HG03095 (cell line): ENCODE data around the gene KDM7A.
"Not testable (repeated sequence)": the region's sequence is repeated elsewhere in the genome, so short reads cannot be mapped to it uniquely, and the experiment has no call there.

ENCODE experiments used
- ATAC-seq: cut with Tn5 transposase; IDR thresholded peaks from one replicate; pipeline ENCODE4 v1.9.1; 2021; ENCODE audit warnings: moderate library complexity; ENCODE audit not compliant: unreplicated experiment

KDM7A gene

DNA sequence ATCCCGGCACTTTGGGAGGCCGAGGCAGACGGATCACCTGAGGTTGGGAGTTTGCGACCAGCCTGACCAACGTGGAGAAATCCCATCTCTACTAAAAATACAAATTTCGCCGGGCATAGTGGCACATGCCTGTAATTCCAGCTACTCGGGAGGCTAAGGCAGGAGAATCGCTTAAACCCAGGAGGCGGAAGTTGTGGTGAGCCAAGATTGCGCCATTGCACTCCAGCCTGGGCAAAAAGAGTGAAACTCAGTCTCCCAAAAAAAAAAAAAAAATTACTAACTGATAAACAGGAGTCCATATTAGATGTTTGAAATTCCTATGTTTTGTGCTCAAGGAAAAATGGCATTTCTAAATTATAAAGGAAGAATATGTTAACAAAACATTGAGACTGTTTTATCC, 14.7 kb downstream of the KDM7A start:
- not testable (repeated sequence) for ATAC-seq

DNA sequence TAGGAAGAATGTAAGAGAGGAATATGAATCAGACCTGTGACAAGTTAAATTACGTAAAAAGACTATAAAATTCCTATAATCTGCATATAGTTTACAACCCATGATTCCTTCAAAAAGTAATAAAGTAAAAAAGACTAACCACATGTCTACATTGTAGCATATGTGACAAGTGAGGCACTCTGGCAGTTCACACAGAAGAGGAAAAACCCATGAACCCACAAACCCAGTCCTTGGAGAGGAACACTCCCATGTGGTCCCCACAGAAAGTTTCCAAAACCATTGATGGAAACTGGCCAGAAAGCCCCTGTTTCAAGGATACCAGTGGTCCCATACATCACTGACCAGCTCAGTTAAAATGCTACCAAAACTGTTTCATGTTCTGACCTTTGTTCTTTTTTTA, 15.7 kb downstream of the KDM7A start:
- no peak for ATAC-seq

DNA sequence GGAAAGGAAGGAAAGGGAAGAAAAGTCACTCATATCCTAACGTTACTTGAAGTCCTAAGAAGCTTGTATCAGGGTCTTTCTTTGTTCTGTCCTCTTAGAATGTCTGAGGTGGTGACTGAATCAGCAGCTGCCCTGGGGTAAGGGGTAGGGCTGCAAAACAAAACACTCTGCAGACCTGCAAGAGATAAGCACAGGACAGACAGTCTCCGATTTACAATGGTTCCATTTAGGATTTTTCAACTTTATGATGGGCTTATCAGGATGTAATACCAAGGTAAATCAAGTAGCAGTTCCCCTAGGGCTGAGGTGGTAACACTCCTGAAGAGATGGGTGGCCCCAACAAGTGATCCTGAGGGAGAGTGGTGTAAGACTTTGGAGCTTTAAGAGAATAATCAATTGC, 16.5 kb downstream of the KDM7A start:
- ATAC-seq = no peak

DNA sequence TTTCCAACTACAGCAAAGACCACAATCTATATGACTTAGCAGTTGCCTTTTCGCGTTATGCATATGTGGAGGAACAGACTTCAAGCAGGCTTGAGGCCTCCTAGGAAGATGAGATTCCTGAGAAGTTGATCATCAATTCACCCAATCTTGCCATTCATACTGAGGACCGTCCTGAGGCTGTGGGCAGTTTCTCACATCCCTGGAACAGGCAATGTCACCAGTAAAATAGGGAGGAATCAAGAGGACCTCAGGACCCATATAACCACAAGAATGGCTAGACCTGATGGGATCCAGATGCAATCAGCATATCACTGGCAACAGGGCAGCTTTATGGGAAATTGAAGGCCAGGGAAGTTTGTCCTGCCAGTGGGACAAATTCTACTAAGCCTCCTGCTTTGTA, 17.3 kb downstream of the KDM7A start:
- ATAC-seq = no peak

DNA sequence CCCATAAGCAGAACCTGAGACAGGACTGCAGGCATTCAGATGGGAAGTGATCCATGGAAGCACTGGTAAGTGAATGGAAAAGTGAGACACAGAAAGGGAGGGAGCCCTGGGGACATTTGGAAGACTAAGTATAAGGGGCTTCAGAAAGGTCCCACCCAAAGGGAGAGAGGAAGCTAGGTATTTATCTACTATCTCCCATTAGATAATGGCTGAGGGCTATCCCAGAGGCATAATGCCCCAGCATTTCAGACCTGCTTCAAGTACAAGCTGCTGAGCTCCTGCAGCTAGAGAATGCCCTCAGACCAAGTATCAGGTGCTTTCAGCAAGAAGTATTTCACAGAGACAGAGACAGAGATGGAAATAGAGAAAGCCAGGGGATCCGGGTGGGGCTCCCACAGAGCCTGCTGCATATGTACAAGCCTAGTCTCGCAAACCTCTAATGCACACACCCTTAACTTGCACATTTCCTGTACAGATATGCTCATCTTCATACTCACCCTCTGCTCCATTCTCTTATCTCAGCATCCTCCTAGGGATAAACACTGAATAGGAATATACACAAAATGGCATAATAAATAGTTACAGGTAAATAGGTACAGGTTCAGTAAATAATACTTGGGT, 20.2 kb downstream of the KDM7A start:
- no peak for ATAC-seq

DNA sequence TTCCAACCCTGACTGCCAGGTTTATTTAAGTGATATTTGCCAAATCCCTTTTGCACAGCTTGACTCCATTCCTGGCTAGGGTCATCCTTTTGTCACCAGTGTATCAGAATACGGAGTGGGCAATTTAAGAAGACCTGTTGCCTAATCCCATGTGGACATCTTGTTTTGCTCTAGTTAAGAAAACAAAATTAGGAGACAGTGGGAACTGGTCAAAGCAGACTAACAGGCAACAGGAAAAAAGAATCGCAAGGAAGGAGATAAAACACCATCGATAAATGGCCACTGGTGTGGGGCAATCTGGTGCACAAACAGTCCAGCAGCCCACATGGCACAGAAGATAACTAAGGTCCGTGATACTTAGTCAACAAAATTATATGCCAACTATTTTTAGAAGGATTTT, 21.4 kb downstream of the KDM7A start:
- ATAC-seq = no peak

DNA sequence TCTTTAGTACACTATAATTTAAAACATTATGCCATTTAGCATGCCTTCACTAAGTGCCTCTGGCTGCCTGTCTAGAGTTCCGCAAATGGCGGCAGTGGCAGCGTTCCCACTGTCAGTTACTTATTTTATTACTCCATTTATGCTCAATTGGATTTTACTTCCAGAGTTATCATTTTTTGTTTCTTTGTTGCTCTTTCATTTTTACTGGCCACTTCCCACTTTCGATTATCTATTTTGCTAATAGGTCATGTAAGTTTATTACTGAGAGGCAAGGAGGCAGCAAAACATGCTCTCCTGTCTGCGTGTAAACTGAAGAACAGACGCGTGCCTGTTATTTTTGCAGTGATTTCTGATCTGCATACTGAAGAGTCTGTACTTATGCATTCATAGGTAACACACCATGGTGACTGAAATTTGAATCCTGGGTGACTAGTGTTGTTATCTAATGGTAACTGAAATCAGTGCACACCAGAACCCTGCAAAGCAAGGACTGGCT, 23.1 kb downstream of the KDM7A start:
- no peak for ATAC-seq

DNA sequence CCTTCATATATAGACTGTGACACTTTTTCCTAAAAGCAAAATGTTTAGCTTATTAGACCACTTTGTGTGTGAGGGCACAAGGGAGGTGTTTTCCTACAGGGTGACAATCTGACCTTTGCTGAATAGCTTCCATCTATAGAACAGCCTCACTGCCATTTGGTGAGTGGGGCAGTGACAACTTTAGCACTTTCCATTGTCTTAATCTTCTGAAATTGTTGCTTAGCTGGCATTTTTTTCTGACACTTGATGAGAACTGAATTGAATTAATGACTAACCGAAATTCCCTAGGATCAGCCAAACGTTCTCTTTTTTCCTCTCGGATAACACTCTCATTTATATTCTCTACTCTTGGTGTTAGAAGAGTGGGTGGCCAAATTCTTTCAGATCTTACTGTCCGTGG, 30.2 kb downstream of the KDM7A start:
- no peak for ATAC-seq

DNA sequence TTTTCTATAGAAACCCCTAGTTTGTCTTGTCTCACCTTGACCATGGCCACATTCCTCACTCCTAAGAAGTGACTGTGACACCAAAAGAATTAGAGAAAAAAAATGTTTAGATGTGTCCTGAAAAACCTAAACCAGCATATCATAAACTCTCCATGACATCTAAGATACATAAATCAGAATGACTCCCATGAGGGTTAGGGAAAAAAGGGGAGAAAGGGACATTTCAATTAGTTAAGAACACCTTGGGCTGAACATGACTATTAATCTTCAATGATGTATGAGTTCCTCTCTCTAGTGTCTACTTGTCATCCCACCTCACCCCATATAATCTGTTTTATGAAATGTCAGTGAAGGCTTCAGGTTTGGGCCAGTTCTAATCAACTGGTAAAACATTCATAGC, 31.1 kb downstream of the KDM7A start:
- no peak for ATAC-seq

DNA sequence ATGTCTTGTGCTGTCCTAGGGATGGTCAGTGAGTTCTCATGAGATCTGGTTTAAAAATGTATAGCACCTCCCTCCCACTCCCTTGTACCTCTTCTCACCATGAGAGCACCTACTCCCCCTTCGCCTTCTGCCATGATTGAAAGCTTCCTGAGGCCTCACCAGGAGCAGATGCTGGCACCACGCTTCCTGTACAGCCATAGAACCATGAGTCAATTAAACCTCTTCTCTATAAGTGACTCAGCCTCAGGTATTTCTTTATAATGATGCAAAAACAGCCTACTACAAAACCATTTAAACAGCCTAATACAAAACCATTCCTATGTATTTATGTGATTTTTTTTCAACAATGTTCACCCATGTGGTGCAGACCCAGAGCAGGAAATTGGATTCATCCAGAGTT, 32.0 kb downstream of the KDM7A start:
- no peak for ATAC-seq

DNA sequence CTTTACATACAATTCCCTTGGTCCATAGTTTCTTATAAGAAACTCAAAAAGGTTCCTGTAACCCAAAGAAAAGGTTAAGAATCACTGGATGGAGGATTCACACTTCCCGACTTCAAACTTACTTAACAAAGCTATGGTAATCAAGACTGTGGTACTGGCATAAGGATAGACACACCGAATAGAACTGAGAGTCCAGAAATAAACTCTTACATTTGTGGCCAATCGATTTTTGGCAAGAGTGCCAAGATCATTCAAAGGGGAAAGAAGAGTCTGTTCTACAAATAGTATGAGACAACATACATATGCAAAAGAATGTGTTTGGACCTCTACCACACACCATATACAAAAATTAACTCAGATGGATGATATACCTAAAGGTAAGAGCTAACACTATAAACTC, 32.8 kb downstream of the KDM7A start:
- no peak for ATAC-seq

DNA sequence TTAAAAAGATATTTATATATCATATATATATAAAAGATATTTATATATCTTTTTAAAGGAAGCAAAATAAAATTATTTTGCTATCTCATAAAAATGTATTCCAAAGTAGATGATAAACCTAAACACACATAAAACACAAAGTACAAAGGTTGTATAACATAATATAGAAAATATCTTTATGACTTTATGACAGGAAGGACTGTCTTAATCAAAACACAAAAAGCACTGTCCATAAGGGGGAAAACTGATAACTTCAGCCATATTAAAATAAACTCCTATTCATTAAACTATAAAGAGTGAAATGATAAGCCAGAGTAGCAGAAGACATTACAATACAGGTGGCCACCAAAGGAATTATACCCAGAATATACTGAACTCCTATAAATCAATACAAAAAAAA, 34.8 kb downstream of the KDM7A start:
- ATAC-seq = no peak

DNA sequence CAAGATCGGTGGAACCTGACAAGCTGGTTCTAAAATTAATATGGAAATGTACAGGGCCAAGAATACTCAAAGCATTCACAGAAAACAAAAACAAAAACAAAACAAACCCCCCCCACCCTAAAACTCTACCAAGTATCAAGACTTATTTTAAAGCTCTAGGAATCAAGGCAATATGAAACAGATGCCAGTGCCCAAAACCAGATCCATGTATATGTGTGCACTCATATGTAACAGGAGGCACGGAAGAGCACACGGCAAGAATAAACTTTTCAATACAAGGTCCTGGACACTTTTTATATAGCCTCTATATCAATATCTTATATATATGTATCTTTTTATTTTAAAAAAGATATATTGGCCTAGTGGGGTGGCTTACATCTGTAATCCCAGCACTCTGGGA, 35.5 kb downstream of the KDM7A start:
- ATAC-seq = no peak

DNA sequence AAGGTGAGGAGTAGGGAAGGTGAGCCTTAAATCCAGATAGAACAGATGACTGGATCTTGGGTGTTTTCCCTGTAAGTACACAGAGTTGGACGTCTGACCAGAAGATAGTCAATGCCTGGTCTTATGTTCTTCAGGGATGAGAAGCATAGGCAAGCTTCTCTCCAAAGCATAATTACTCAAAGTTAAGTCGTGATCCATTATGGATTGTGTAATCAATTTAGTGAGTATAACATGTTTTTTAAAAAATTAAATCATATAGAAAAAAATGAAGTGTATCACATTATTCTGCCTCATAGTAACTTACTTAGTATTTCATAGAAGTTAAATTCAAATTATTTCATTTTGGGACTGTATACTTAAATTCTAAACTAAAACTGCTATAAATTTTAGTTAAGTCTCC, 39.7 kb downstream of the KDM7A start:
- ATAC-seq = no peak

DNA sequence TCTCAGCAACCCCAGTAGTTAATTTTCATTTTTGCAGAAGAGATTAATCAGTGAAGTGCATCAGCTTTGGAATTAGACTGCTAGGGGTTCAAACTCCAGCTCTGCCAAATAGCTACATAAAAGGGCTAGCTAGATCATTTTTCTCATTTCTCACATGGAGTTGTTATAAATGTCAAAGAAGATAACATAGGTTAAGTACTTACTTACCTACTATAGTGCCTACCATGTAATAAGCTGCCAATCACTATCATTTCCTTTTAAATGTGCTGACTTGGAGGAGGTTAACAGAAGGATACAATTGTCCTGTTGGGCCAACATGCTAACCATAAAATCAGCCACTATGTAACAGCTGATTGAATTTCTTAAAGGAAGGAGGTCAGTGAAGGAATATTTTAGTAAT, 40.7 kb downstream of the KDM7A start:
- no peak for ATAC-seq

DNA sequence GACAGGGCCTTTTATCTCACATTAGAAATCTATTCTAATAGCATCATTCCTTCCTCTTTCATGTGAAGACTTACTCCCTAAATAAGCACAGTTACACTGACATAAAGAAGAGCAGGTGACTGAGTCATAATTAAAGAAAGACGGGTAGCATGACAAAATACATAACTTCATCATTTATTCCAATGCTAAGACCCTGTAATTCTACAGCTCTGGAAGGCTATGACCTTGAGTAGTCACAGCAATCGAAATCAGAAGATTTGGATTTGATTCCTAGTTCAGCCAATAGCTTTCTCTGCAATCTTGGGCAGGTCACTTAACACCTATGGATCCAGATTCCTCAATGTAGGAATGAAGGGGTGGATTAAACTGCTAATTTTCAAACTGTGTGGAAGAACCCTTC, 42.7 kb downstream of the KDM7A start:
- ATAC-seq = no peak

DNA sequence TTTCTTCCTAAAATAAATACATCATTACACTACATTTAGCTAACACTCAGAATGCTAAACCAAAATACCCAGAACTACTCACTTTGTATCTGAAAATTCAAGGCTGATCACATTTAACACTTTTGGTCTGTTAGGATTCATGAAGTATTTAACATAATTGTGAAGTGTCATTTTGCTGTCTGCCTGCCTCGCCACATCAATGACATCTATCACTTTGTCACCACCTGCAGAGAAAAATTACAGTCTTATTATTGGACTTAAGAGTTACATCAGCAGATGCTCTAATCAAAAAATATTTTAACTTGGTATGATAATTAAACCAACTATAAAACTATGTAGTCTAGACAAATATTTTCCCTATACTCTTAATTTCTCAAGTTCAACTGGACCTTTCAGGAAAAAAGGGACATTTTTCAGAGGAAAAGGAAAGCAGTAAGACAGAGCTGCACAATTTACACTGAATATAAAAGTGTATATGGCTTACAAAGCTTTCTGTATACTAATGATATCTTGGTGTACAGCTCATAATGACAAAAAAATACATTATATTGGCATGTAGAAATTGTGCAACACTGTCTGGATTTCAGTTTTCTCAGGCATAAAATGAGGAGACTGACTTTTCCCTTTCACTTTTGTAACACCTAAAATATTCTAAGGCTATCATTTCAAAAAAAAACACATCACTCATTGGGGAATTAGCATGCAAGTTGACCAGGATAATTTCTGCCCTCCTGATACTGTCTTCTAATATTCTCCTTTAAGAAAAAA, 49.2 kb downstream of the KDM7A start:
- no peak for ATAC-seq

DNA sequence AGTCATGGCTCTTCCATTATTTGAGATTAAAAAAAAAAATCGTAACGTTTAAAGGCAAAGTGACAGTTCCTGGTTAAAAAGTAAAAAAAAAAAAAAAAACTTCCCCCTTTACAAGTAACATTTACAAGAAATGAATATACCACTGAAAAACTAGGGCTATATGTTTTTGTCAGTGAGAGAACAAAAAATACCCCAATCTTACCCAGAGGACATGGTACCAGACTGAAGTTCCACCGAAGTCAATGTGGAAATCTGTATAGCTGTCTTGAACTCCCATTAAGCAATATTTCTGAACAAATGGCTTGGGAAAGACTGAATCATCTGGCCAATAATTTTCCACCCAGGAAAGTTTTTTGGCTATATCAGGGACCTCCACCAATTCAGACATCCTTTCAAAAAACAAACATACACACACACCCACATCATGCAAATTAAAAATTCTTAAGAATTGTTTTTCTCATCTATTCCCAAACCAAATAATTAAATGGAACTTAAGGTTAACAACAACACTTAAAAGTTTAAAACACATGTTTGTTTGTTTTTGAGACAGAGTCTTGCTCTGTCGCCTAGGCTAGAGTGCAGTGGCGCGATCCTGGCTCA, 50.2 kb downstream of the KDM7A start:
- no peak for ATAC-seq

DNA sequence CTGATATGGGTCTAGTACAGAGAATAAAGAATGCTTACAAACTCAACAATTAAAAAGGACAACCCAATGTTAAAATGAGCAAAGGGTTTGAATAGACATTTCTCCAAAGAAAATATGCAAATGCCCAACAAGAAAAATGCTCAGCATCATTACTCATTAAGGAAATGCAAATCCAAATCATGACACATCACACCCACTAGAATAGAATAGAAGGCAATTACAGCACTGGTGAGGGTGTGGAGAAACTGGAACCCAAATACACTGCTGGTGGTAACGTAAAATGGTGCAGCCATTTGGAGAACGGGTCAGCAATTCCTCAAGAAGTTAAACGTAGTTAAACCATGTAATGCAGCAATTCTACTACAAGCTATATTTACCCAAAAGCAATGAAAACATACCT, 53.8 kb downstream of the KDM7A start:
- no peak for ATAC-seq

DNA sequence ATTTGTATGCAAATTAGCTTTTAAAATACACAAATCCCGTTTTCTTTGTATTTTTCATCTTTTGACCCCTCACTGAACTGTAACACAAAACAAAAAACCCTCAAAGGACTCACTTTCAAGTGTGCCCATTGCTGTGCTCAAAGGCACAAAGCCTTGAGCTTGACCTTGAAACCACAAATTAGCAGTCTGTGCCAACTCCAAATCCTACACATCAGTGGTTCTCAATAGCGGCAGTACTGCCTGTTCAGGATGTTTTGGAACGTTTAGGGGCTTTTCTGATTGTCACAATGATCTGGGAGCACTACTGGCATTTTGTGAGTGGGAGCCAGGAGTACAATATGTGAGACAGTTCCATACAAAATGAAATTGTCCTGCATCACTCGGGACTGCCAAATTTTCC, 55.5 kb downstream of the KDM7A start:
- no peak for ATAC-seq

DNA sequence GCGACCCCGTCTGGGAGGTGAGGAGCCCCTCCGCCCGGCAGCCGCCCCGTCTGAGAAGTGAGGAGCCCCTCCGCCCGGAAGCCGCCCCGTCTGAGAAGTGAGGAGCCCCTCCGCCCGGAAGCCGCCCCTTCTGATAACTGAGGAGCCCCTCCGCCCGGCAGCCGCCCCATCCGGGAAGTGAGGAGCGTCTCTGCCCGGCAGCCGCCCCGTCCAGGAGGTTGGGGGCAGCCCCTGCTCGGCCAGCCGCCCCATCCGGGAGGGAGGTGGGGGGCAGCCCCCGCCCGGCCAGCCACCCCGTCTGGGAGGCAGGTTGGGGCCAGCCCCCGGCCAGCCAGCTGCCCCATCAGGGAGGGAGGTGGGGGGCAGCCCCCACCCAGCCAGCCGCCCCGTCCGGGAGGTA, 62.0 kb downstream of the KDM7A start:
- ATAC-seq = not testable (repeated sequence)

DNA sequence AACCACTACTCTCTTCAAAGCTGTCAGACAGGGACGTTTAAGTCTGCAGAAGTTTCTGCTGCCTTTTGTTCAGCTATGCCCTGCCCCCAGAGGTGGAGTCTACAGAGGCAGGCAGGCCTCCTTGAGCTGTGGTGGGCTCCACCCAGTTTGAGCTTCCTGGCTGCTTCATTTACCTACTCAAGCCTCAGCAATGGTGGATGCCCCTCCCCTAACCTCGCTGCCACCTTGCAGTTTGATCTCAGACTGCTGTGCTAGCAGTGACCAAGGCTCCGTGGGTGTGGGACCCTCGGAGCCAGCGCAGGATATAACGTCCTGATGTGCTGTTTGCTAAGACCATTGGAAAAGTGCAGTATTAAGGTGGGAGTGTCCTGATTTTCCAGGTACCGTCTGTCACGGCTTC, 68.0 kb downstream of the KDM7A start:
- not testable (repeated sequence) for ATAC-seq
